ENCODE data around the gene PDXP.

PDXP gene

GRCh38 chr22:37621352-37621860, 37.1 kb upstream of the PDXP start:
- H3K27ac Mint-ChIP-seq = no peak overlapping the region
- no peaks in the 10 kb centered on the region for H3K9me3 Mint-ChIP-seq

GRCh38 chr22:37623075-37624016, 35.2 kb upstream of the PDXP start:
- Mint-ChIP-seq H3K4me1 (peaks cover 37% of the 10 kb centered on the region), H3K27me3 (ENCODE audit: low read depth) (no peaks in the 10 kb centered on the region), H3K9me3 (no peaks in the 10 kb centered on the region), H3K27ac (peak overlapping the region; percentile 83 to 92 (median 90)), H3K4me3 (peak overlapping the region in 2 of 3 experiments; percentile 47 to 67), H3K36me3 (ENCODE audit: low read depth) (peaks cover 25% of the 10 kb centered on the region)
- peak; percentile 85 to 90 (median 87) for TF ChIP-seq CTCF (IDR thresholded peaks at IDR 0.05; ENCODE audit: unreplicated experiment in 3 of 3)

More at GRCh38 chr22:37621352-37621860, 37.1 kb upstream of the PDXP start:
- H3K27me3 Mint-ChIP-seq (ENCODE audit: low read depth) = no peaks in the 10 kb centered on the region
- no peak overlapping the region for H3K4me3 Mint-ChIP-seq
- H3K4me1 Mint-ChIP-seq = peaks cover 27% of the 10 kb centered on the region
- H3K36me3 Mint-ChIP-seq (ENCODE audit: low read depth) = peaks cover 32% of the 10 kb centered on the region
- TF ChIP-seq CTCF (IDR thresholded peaks at IDR 0.05; ENCODE audit: unreplicated experiment in 3 of 3) = no peak

GRCh38 chr22:37624017-37624365, 34.5 kb upstream of the PDXP start:
- H3K4me1 Mint-ChIP-seq = peaks cover 37% of the 10 kb centered on the region
- no peak for TF ChIP-seq CTCF (IDR thresholded peaks at IDR 0.05; ENCODE audit: unreplicated experiment in 3 of 3)
- H3K4me3 Mint-ChIP-seq = no peak overlapping the region
- H3K9me3 Mint-ChIP-seq = no peaks in the 10 kb centered on the region
- H3K36me3 Mint-ChIP-seq (ENCODE audit: low read depth) = peaks cover 20% of the 10 kb centered on the region
- H3K27ac Mint-ChIP-seq = peak overlapping the region; percentile 83 to 92 (median 90)
- no peaks in the 10 kb centered on the region for H3K27me3 Mint-ChIP-seq (ENCODE audit: low read depth)

- H3K36me3 Mint-ChIP-seq (ENCODE audit: low read depth) = peaks cover 16% of the 10 kb centered on the region
- no peak for TF ChIP-seq CTCF (IDR thresholded peaks at IDR 0.05; ENCODE audit: unreplicated experiment in 3 of 3)
- H3K9me3 Mint-ChIP-seq = no peaks in the 10 kb centered on the region
- H3K27ac Mint-ChIP-seq = peak overlapping the region; percentile 58 to 90 (median 89)
- peaks cover 37% of the 10 kb centered on the region for H3K4me1 Mint-ChIP-seq
- H3K4me3 Mint-ChIP-seq = peak overlapping the region in 1 of 3 experiments; percentile 22
- H3K27me3 Mint-ChIP-seq (ENCODE audit: low read depth) = no peaks in the 10 kb centered on the region
Measured at GRCh38 chr22:37624876-37625275, 33.6 kb upstream of the PDXP start.

GRCh38 chr22:37625737-37626136, 32.8 kb upstream of the PDXP start:
- Mint-ChIP-seq H3K9me3 (no peaks in the 10 kb centered on the region), H3K4me3 (no peak overlapping the region), H3K27me3 (ENCODE audit: low read depth) (no peaks in the 10 kb centered on the region), H3K4me1 (peaks cover 37% of the 10 kb centered on the region), H3K36me3 (ENCODE audit: low read depth) (peaks cover 12% of the 10 kb centered on the region), H3K27ac (peak overlapping the region in 2 of 3 experiments; percentile 89 to 90)
- TF ChIP-seq CTCF (IDR thresholded peaks at IDR 0.05; ENCODE audit: unreplicated experiment in 3 of 3) = no peak

Data from nephron (organoid).